Activated gamma-delta T cell treated with Interleukin-2 at 50 U/mL for 16 hours (primary cell): Measurements from ENCODE around the gene EMX1.

Experiments
- DNase-seq: peaks from one replicate; pipeline ENCODE4 v3.0.0-alpha.2; 2020

The EMX1 gene

DNA sequence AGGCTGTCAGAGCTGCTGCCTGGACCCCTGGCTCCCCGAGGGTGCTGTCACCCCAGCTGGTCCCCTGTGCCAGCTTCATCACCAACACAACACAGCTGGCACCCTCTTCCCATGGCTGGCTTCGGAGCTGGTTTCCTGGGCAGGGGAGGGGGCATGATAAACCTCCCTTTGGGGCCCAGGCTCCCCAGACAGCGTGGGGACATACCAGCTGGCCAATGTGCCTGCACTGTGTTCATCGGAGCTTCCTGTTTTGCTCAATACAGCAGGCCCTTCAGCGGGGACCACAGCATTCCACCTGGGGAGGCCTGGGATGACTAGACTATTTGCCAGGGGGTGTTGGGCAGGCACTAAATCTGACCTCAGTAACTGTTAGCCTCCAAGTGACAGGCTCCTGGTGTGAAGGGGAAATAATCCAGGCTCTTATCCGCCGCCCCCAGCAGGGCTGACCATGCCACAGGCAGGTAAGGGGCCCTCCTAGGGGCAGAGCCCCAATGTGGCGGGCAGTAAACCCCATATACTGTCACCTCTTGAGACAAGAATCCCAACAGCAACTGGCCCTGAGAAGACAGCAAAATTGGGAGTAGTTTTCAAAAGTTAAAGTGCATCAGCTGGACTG lies 44.6 kb downstream of the EMX1 start:
- DNase-seq = no peak

DNA sequence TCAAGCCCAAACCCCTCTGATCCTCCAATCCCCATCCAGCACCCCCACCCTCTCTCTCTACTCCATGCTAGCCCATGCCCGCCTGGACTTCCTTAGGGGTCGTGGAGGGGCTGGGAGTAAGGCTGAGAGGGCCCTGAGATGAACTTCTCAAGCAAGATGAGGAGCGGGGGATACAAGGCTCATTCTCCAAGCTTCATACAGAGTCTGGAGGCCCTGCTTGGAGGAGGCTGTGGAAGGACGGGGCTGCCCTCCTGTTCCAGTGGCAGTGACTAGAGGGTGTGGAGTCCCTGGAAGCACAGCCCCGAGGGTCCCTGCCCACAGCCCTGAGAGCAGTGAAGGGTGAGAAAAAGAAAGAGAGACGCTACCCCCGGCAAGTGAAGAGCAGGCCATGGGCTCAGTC lies 45.6 kb downstream of the EMX1 start:
- DNase-seq = no peak

DNA sequence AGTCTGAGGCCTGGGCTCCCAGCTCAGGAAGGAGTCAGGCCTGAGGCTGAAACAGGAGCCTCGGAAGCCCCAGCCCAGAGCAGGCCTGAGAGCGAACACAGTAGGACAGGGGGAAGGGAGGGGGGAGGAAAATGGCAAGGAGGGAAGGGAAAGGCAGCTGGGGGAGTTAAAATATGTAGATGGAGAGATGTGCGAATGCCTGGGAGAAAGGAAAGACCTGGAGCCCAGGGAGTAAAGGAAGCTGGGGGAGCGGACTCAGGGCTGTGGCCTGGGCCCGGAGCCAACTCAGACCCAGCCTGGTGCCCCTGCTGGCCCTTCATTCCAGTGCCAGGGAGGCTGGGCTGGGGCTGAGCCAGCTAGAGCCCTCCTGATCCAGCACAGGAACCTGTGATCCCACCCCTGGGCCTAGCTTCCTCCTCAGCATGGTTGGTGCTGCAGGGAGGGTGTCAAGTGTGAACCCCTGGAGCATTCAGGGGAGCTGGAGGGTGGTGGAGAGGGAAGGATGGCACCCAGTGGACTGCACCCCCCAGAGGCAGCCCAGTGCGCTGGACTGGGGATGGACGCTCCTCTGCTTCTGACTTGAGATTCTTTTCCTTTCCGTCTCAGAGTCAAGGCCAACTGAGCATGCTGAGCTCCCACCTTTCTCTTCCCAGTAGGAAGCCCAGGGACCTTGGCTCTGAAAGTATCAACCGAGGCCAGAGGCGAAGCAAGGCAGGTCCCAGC lies 46.3 kb downstream of the EMX1 start:
- no peak for DNase-seq

DNA sequence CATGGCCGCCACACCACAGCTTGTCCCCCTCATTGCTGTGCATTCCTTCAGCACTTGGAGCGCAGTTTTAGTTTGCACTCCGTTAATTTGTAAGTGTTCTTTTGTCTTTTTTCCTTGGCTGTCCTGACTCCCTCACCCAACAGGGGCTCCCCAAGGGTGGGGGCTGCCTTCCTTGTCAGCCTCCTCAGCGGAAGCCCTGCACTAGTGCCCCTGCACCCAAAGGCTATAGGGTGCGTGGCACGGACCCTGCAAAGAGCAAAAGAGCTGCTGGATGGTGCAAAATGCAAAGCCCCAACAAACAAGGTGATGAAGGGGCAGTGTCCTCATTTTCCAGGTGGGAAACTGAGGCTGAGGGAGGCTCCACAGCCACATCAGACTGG lies 46.8 kb downstream of the EMX1 start:
- no peak for DNase-seq

DNA sequence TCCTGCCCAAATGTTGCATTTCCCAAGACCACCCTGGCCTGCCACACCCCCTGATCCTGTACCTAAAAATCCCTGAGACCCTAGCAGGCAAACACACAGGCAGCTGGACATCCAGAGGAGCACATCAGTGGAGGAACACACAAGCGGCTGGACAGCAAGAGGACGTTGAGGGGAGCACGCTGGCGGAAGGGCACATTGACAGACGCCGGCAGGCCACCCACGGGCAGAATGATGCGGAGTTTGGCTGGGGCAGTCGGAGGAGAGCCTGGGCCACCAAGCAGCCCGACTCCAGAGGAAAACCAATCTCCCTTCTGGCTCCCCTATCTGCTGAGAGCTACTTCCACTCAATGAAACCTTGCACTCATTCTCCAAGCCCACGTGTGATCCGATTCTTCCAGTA lies 47.7 kb downstream of the EMX1 start:
- DNase-seq = no peak

DNA sequence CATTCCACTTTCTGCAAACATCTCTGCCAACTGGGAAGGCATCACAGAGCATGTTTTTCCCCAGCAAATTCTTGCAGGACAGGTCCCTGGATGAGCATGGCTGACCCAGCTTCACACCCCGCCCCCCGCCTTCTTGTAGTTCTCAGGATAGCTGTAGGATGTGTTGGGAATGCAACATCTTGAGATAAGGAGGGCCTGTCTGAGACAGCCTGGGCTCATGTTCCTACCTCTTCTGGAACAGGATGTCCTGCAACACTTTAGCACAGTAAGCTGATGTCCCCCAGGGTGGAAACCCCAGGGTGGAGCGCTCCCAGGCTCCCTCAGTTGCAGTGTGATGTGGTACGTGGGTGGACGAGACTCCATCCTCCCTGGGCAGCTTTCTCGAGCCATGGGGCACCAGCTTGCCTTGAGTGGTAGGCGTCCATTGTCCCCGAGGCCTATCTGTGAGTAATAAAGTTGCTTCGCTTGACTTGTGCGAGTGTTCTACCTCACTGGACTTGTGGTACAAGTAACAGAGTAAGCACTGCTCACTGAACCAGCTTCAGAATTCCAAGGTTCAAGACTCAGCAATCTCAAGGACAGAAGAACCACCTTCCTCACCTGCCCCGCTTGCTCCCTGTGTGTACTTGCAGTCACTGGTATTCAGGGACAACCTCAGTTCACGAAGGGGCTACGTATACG lies 48.6 kb downstream of the EMX1 start:
- no peak for DNase-seq

DNA sequence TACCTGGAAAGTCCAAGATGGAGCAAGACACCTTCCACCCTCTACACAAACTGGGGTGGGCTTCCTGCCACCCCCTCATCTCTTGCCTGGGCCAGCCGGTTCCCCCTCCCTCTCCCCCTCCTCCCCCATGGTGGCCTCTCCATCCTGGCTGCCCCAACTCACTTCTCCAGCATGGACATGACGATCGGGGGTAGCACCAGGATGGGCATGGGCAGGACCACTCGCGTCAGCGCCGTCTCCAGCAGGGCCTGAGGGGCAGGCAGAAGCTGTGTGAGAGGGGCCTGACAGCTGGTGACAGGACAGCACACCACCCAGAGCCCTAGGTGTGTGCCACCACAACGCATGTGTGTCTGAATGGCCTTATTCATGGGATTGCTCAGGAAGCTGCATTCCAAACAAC lies 51.0 kb downstream of the EMX1 start:
- no peak for DNase-seq

DNA sequence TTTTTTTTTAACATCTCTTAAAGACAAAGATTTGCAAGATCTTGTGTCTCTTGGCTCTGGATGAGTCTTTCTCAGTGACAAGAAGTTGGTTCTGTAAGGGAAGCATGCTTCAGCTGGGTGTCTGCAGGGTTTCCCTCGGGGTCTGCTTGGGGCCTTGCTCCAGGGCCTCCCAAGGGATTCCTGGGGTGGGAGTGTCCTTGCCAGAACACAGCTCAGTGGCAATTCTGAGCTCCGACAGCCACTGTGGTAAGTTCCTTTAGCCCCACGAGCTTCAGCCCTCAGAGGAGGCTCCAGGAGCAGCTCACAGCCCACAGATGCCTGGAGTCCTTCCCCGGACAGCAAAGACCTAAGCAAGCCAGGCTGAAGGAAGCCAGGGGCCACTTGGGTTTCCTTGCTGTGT lies 52.4 kb downstream of the EMX1 start:
- DNase-seq = no peak

DNA sequence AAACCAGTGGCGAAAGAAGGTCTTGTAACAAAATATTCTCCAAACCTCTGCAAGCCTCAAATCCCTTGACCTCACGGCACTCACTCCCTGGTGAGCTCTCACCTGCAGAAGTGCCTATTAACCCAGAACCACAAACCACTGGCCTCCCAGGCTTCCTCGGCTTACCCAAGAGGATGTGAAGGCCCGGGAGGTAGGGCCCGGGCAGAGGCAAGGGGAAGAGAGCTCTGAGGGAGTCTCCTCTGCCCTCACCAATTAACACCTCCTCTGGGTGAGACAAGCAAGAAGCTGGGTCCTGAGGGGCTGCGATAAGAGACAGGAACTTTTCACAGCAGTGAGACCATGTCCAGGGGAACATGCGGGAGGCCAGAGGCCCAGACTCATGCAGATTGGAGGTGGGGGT lies 53.7 kb downstream of the EMX1 start:
- DNase-seq = no peak

DNA sequence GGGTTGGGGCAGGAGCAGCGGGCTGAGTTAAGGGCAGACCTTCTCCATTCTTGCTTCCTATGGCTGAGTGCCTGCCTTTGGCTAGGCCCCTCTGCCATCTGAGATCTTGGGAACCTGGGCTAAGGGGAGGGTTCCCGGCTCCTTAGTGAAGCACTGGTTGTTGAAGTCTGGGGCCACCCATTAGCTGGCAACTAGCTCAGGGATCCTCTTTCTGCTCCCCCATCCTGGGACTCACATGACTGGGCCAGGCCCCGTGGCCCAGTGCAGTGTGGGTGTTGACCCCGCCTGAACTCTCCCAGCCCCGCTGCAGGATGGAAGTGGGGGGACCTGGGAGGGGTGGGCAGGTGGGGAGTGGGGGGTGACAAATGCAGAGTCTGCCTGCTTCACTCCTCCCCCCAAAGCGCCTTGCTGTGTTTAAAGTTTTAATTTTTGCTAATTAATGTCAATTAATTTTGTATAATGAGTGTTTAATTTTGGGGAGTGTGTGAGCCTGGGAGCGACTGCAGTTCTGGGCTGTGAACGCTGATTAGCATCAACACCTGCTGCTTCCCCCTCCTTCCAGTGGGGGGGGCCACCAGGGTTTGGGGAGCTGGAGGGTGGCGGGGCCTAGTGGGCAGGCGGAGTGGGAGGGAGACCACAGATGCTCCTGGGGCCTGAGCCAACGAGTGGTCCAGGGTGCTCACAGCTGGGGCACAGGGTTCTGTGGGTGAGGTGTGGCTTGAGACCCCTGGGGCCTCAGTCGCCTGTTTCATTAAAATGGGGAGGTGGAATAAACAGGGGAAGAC lies 55.2 kb downstream of the EMX1 start:
- DNase-seq = no peak

DNA sequence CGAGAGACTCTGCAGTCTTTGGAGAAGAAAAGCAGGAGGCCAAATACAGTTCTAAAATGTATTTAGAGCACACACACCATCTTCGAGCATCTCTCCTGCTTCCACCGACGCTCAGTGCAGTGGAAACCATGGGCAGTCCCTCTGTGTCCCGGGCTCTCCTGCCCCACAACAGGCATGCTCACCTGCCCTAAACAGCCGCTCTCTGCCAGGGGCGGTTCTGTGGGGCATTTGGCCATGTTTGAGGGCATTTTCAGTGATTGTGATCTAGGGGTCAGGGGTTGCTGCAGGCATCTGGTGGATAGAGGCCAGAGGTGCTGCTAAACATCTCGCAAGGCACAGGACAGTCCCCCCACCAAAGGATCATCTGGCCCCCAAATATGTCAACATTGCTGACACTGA lies 55.8 kb downstream of the EMX1 start:
- no peak for DNase-seq

DNA sequence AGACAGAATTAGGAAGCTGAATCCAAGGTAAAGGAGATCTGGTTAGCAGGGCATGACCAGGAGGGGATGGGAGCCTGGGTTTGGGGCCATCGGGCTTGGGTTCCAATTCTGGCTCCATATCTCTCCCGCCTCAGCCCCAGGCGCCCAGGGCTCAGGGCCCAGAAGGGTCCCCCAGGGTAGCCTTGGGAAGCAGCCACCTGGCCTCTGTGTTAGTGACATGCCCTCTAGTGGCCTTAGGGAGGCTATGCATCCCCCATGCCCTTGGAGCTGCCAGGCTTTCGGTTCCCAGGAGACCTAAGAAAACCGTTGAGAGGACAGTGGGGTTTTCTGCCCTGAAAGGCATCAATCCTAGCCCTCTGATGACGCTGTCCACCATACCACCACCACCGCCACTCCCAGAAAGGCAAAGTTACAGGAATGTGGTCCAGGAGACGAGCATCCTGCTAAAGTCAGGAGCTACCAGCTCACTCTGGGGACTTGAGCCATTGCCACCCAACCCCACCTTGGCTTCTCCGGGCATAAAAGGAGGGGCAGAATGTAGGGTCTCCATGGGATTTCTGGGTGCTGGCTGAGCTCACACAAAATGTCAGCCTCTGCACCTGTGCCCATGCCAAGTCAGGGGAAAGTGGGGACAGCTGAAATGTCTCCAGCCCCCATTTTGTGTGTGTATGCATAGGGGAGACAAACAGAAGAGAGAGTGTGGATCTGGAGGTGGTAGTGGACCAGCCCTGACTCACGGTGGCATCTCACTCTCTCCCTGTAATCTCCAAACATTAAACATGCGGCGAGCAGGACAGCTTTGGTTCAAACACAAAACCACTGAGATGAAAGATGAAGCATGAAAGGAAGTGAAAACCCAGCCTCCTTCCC lies 56.5 kb downstream of the EMX1 start:
- DNase-seq = no peak

DNA sequence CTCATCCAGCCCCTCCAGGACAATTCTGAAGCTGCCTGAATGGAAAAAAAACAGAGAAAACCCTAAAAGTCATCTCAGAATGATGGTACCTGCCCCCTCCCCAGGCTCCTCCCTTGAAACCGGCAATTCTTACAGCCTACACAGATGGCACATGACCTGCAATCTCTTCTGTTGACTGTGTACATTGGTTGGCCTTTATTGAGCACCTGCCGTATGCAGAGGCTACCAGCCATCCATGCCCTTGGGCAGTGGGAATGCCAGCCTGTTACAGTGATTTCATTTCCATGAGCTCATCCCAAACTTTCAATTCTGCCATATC lies 57.1 kb downstream of the EMX1 start:
- DNase-seq = no peak

DNA sequence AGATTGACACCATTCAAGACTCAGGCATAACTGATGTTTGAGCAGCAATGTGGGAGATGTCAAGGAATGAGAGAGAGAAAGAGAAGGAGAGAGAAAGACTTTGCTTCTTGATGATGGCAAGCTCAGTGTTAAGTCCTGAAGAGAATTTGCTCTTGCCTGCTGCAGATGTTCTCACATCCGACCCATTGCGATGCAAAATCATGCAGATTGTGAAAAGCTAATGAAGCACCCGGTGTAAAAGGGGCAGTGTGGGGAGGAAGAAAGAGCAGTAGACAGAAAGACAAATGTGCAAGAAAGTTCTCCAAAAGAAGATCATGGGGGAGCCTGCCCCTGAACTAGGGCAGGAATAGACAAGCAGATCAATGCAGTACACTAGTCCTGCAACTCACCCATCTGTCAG lies 57.7 kb downstream of the EMX1 start:
- no peak for DNase-seq

DNA sequence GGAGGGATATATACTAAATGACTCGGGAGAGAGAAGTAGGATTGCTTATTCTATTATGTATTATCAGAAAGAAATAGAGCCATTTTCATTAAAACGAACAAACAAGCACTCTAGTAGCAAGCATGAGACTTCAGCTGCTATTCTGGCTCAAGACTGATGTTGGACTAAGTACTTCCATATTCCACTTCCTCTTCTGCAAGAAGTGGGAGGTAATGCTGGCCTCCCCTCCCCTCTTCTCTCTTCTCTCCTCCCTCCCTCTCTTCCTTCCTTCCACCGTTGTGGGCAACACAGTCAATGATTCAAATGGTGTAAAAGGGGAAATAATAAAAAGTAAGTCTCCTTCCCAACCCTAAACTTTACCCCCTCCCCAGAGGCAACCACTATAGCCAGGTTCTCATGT lies 62.6 kb downstream of the EMX1 start:
- DNase-seq = no peak

DNA sequence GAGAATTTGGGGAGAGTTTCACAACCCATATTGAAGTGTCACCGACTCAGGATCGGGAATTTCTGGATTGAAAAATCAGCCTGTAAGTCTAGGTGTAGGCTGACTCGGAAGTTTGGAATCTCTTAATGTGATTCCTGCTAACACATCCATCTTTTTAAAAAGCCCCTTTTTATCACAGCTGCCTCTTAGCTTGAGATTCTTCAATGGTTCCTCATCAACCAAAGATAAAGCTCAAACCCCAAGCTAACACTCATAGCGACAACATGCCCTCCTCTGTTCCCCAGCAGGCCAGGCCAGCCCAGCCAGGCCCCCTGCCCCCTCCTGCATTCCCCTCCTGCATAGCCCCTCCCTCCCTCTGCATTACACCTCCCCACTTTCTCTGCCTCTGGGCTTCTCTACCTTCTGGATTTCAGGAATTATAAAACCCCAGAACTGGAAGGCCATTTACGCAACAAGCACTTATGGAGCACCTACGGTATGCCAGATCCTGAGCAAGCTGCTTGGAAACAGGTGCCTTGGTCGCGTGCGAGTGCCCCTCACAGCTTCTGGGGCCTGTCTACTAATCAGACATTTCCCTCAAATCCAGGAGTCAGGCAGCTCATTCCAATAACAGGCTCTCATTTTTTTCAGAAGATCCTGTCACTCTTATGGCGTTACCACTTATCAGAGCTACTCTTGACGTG lies 63.4 kb downstream of the EMX1 start:
- no peak for DNase-seq

DNA sequence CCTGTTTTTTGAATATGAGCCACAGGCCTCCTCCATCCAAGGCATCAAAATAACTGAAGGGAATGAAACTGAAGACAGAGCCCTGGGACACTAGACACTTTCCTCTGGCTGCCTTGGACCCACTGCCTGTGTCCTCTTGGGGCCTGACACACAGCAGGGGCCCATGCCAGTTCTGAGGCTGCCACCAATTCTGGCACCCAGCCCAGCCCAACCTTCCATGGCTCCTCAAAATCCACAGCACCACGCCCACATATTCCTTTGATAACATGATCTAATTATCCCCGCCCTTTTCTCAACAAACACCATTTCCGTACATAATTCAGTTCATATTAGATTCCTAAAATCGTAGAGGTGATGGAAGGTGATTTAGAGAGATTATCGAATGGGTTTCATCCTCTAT lies 64.2 kb downstream of the EMX1 start:
- no peak for DNase-seq

DNA sequence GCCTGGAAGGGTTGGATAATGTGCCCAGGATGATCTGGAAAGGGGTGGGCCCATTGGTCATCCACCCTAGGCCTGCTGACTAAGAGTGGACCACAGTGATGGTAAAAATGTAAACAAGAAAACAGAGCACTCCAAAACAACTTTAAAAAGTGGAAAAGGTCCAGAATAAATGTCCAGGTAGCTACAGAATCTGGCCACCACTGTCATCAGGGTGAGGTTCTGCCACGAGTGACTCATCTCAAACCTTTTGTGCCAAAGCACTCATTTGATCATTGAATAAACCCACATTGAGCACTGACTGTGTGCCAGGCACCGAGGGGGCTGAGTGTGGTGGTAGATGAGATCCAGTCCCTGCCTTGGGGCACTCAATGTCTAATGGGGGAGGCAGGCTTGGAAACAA lies 64.9 kb downstream of the EMX1 start:
- no peak for DNase-seq

DNA sequence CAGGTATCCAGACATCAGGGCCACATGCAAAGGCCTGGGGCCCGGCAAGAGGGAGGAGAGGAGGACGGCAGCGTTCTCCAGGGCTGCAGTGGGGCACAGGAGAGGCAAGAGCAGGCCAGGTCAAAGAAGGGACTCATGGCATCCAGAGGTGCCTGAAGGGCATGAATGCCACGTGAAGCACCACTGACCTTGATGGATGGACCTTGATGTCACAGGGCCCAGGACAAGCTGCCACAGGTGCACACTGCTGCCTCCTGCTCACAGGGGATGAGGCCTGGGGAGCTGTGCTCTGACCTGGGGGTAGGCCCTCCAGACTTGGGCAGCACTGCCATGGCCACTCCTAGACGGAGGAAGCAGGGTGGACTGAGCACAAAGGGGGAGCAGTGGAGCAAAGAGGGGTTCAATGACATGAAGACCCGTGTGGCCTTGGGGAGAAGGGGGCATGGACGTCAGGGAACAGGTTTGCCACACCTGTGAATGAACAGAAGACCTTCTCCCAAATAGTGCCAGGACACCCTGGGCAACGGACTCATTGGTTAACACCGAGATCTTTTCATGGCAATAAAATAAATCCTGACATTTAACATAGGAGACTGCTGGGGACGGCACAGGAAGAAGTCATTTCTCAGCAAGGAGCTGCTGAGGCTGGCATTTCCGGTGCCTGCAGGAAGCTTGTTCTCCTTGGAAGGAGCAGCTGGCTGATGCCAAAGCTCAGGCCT lies 65.6 kb downstream of the EMX1 start:
- DNase-seq = no peak

DNA sequence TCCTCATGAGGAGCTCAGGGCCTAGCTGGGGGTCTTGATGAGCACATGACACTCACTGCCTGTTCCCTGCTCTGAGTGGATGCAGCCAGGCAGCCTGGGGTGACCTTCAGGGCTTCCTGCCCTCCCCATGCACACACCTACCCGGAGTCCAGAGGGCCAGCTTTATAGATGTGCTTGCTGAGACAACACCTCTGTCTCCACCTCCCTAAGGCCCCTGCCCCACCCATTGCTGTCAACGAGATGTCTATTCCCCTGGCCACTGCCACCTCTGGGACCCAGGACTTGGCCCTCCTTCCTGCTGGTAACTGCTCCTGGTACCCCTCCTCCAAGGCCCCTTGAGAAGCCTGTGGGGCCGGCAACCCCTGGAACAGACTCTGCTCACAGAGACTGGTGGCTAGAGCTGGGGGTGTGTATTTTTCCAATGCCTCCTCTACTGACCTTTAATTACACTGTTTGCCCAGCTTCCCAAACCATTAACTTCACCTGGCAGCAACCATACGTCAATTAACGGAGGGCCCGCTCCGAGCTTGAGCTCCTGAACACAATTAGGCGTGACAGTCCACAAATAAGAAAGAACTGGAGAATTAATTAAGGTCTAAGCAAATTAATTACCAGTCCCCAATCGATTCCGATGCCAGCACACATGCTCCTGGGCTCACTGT lies 66.3 kb downstream of the EMX1 start:
- no peak for DNase-seq

DNA sequence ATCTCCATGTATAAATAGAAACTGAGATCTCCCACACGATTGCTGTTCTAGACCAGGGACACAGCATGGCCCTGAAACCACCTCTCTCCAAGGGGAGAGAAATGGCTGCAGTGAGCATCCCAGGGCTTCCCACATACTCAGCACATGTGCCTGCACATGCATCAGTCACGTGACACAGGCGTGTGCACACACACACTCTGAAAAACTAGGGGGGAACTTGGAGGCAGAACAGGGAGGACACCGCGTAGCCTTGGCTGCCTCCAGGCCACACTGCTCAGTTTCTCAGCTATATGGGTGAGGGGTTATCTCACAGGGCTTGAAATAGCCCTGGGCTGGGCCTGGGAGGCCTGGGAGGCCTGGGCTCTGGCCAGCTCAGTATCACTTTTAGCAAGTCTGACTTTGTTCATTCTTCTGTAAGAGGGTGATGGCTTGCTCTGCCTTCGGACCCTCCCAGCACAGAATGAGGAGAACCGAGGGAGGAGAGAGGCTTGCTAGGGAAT lies 66.9 kb downstream of the EMX1 start:
- DNase-seq = no peak
